Liver (tissue), 9 donors: ENCODE results near the gene CRMP1. TPM values are rescaled to one million over a fixed set of nuclear protein-coding genes. Genes with fewer than 3 reads are reported as not detected.
"Not testable (repeated sequence)": the region's sequence is repeated elsewhere in the genome, so short reads cannot be mapped to it uniquely, and the experiment has no call there.

ENCODE experiments used
- DNase-seq: peaks from one replicate; pipeline ENCODE4 v3.0.0-alpha.2; 2017; ENCODE audit warnings: low spot score
- H3K27ac ChIP-seq, 2 donors: one replicate each; pipeline ENCODE4 v1.7.0; 2013; ENCODE audit warnings: inconsistent platforms in 2 of 2, low read length in 2 of 2, control low read depth in 1 of 2, low read depth in 1 of 2, mild to moderate bottlenecking in 1 of 2
- H3K27me3 ChIP-seq, 4 donors: one replicate each; pipeline versions ENCODE4 v1.6.1 to v1.7.0; 2013; ENCODE audit warnings: low read length in 3 of 4, inconsistent platforms in 1 of 4, mild to moderate bottlenecking in 1 of 4, moderate library complexity in 1 of 4; ENCODE audit not compliant: control insufficient read depth in 4 of 4, insufficient read depth in 4 of 4
- H3K36me3 ChIP-seq, 4 donors: one replicate each; pipeline versions ENCODE4 v1.6.1 to v1.7.0; 2013; ENCODE audit warnings: low read length in 3 of 4, mild to moderate bottlenecking in 3 of 4, low read depth in 1 of 4, moderate library complexity in 1 of 4; ENCODE audit not compliant: control insufficient read depth in 4 of 4, insufficient read depth in 3 of 4
- H3K4me1 ChIP-seq, 4 donors: one replicate each; pipeline versions ENCODE4 v1.6.1 to v1.7.0; 2013; ENCODE audit warnings: low read length in 3 of 4, mild to moderate bottlenecking in 3 of 4, moderate library complexity in 1 of 4; ENCODE audit not compliant: control insufficient read depth in 4 of 4, insufficient read depth in 4 of 4
- H3K4me3 ChIP-seq, 3 donors: one replicate each; pipeline versions ENCODE4 v1.6.1 to v1.7.0; 2013; ENCODE audit warnings: low read length in 3 of 3, control low read depth in 1 of 3, low read depth in 1 of 3, mild to moderate bottlenecking in 1 of 3
- H3K9ac ChIP-seq, 2 donors: one replicate each; pipeline ENCODE4 v1.7.0; 2013; ENCODE audit warnings: low read length in 2 of 2, mild to moderate bottlenecking in 2 of 2, moderate library complexity in 2 of 2, control low read depth in 1 of 2, low read depth in 1 of 2
- H3K9me3 ChIP-seq, 4 donors: one replicate each; pipeline versions ENCODE4 v1.6.1 to v1.7.0; 2013; ENCODE audit warnings: low read length in 3 of 4; ENCODE audit not compliant: control insufficient read depth in 4 of 4
- ATF3 ChIP-seq: IDR thresholded peaks from 2 replicates; pipeline ENCODE4 v1.6.1; 2016; ENCODE audit warnings: antibody characterized with exemption
- CTCF ChIP-seq: fragments of 150-350 bp; IDR thresholded peaks from 2 replicates; pipeline ENCODE4 v1.5.1; 2017; ENCODE audit warnings: improper control_type of control experiment, low read depth, low read length; ENCODE audit not compliant: missing input control
- EGR1 ChIP-seq, 2 donors: IDR thresholded peaks; 2 replicates each; pipeline ENCODE4 v1.6.1; 2016 to 2018; ENCODE audit warnings: antibody characterized with exemption in 2 of 2, low read depth in 2 of 2
- FOXA1 ChIP-seq: IDR thresholded peaks from 2 replicates; pipeline ENCODE4 v1.6.1; 2016; ENCODE audit warnings: antibody characterized with exemption
- FOXA2 ChIP-seq: IDR thresholded peaks from 2 replicates; pipeline ENCODE4 v1.6.1; 2016; ENCODE audit warnings: antibody characterized with exemption
- GABPA ChIP-seq, 2 donors: IDR thresholded peaks in 1 of 2; conservative IDR thresholded peaks in 1 of 2; 2 replicates each; pipeline ENCODE4 v1.6.1; 2016; ENCODE audit warnings: antibody characterized with exemption in 2 of 2, mild to moderate bottlenecking in 1 of 2, moderate library complexity in 1 of 2
- HNF4A ChIP-seq, 2 donors: conservative IDR thresholded peaks; 2 replicates each; pipeline ENCODE4 v1.6.1; 2016; ENCODE audit warnings: antibody characterized with exemption in 2 of 2, mild to moderate bottlenecking in 2 of 2
- HNF4G ChIP-seq: IDR thresholded peaks from 2 replicates; pipeline ENCODE4 v1.6.1; 2016; ENCODE audit warnings: antibody characterized with exemption
- RAD21 ChIP-seq, 2 donors: IDR thresholded peaks; 2 replicates each; pipeline ENCODE4 v1.6.1; 2016; ENCODE audit warnings: antibody characterized with exemption in 2 of 2, mild to moderate bottlenecking in 2 of 2
- REST ChIP-seq: IDR thresholded peaks from 2 replicates; pipeline ENCODE4 v1.6.1; 2016; ENCODE audit warnings: antibody characterized with exemption, mild to moderate bottlenecking
- RXRA ChIP-seq, 2 donors: IDR thresholded peaks; 2 replicates each; pipeline ENCODE4 v1.6.1; 2017 to 2018; ENCODE audit warnings: antibody characterized with exemption in 2 of 2, mild to moderate bottlenecking in 1 of 2
- SP1 ChIP-seq: IDR thresholded peaks from 2 replicates; pipeline ENCODE4 v1.6.1; 2018; ENCODE audit warnings: antibody characterized with exemption, mild to moderate bottlenecking
- YY1 ChIP-seq: IDR thresholded peaks from 2 replicates; pipeline ENCODE4 v1.6.1; 2016; ENCODE audit warnings: antibody characterized with exemption, mild to moderate bottlenecking
- ZBTB33 ChIP-seq: IDR thresholded peaks from 2 replicates; pipeline ENCODE4 v1.6.1; 2016; ENCODE audit warnings: antibody characterized with exemption
- WGBS: extraction: QIAGEN DNeasy Blood & Tissue Kit; methylation state at CpG from one replicate; pipeline ENCODE4 v1.1.7; 2013; 5-methylcytosine and 5-hydroxymethylcytosine counted together
- polyA plus RNA-seq, 2 donors: library from polyadenylated mRNA; stranded (reverse) in 1 of 2; unstranded in 1 of 2; fragments of 200-250 nt in 1 of 2; fragments of >200 nt in 1 of 2; fragmentation: Nextera tagmentation in 1 of 2; extraction: Ambion mirVana in 1 of 2; gene quantifications; one replicate each; pipeline versions ENCODE4 v1.2.1 to v1.2.3, GENCODE V29; 2013 to 2015
- total RNA-seq, 2 donors: library from RNA; depleted of rRNA; stranded (reverse); fragments of >200 nt; gene quantifications; one replicate each; pipeline ENCODE4 v1.2.3, GENCODE V29; 2014
- donor health status: healthy.
- donor health status: healthy.
- donor health status: healthy.
- donor health status: healthy.
- donor health status: healthy.

CRMP1 gene
- total and polyA plus RNA-seq, 4 donors = 0.06 to 0.42 (median 0.12) TPM

GRCh38 chr4:5857199-5857598 lies 35.7 kb downstream of the CRMP1 start:
- H3K9me3 ChIP-seq = no peaks in the 10 kb centered on the region
- no peaks in the 10 kb centered on the region for H3K36me3 ChIP-seq
- DNase-seq = no peak
- H3K4me3 ChIP-seq = no peak overlapping the region
- H3K27ac ChIP-seq = no peak overlapping the region
- H3K9ac ChIP-seq = no peak overlapping the region
- TF ChIP-seq YY1 (no peak), SP1 (no peak), FOXA2 (no peak), RAD21 (IDR thresholded peaks at IDR 0.05) (no peak), FOXA1 (no peak), CTCF (no peak), RXRA (IDR thresholded peaks at IDR 0.05) (no peak), GABPA (IDR thresholded peaks at IDR 0.05 in 1 of 2, conservative IDR thresholded peaks at IDR 0.05 in 1 of 2) (no peak), REST (no peak), ZBTB33 (no peak), ATF3 (no peak), HNF4A (conservative IDR thresholded peaks at IDR 0.05) (no peak), EGR1 (IDR thresholded peaks at IDR 0.05; ENCODE audit: low read depth in 2 of 2) (no peak), HNF4G (no peak)
- H3K27me3 ChIP-seq = no peaks in the 10 kb centered on the region
- 68% methylated on average over 2 of the region's 2 CpGs for whole genome bisulfite sequencing
- no peaks in the 10 kb centered on the region for H3K4me1 ChIP-seq

- not testable (repeated sequence) for H3K4me1 ChIP-seq, H3K27me3 ChIP-seq, H3K4me3 ChIP-seq, DNase-seq, H3K9me3 ChIP-seq, H3K27ac ChIP-seq, H3K36me3 ChIP-seq, H3K9ac ChIP-seq
- WGBS = 94% methylated on average over 3 of the region's 3 CpGs
Observed at GRCh38 chr4:5856362-5856761, 36.5 kb downstream of the CRMP1 start.
